ENCODE results near the gene GIPR. TPM values are rescaled to one million over a fixed set of nuclear protein-coding genes. Genes with fewer than 3 reads are reported as not detected.
A peak's percentile ranks its signal among the peaks of the same experiment; 100 is the strongest.

Gene GIPR
- total and polyA plus RNA-seq, 2 of the 13 experiments (the other 11 are each of a cell fraction or from before 2014, with no cell fraction given): 0.15 to 1.2 TPM

- no peak for TF ChIP-seq ZBTB40 (IDR thresholded peaks at IDR 0.05)
- peak; percentile 55 for TF ChIP-seq ZBTB40 (CRISPR knock-in tag; IDR thresholded peaks at IDR 0.05)
- no peak for TF ChIP-seq ZNF160 (CRISPR knock-in tag; IDR thresholded peaks at IDR 0.05)
- peak; percentile 83; the same call in 1 of the 2 replicates for TF ChIP-seq ZNF501 (CRISPR knock-in tag; IDR thresholded peaks at IDR 0.05)
- 0 out of 2 replicates have a peak, but pooled peaks have one; percentile 14 for TF ChIP-seq BHLHE40 (IDR thresholded peaks at IDR 0.05; ENCODE audit: low read length)
- 0 out of 2 replicates have a peak, but pooled peaks have one; percentile 38 for TF ChIP-seq SRY (CRISPR knock-in tag; IDR thresholded peaks at IDR 0.05)
- TF ChIP-seq HINFP (CRISPR knock-in tag; IDR thresholded peaks at IDR 0.05; ENCODE audit: low read depth): peak; percentile 75; the same call in 1 of the 2 replicates
- 0 out of 2 replicates have a peak, but pooled peaks have one; percentile 46 for TF ChIP-seq UBTF (CRISPR knock-in tag; IDR thresholded peaks at IDR 0.05)
- TF ChIP-seq NKX3-1 (CRISPR knock-in tag; IDR thresholded peaks at IDR 0.05): no peak
- peak; percentile 77; the same call in 1 of the 2 replicates for TF ChIP-seq THAP11 (CRISPR knock-in tag; IDR thresholded peaks at IDR 0.05)
- TF ChIP-seq SP4 (CRISPR knock-in tag; IDR thresholded peaks at IDR 0.05): peak; percentile 77
- peak; percentile 76; the same call in 1 of the 2 replicates for TF ChIP-seq SPEN (CRISPR knock-in tag; IDR thresholded peaks at IDR 0.05; ENCODE audit: low read depth)
- TF ChIP-seq KDM5A (IDR thresholded peaks at IDR 0.05; ENCODE audit: borderline replicate concordance, low read length): no peak; the same call in none of the 2 replicates
- no peak for TF ChIP-seq U2AF1 (optimal IDR thresholded peaks at IDR 0.05; ENCODE audit: low read depth, low read length)
- no peak for TF ChIP-seq ONECUT2 (CRISPR knock-in tag; IDR thresholded peaks at IDR 0.05)
- TF ChIP-seq ZNF430 (CRISPR knock-in tag; IDR thresholded peaks at IDR 0.05): peak; percentile 86; the same call in 1 of the 2 replicates
Observed at GRCh38 chr19:45692187-45693105, 24.4 kb downstream of the GIPR start, which contains the start of gene QPCTL (continued).
